ENCODE data around the gene MRPS2.

DNA sequence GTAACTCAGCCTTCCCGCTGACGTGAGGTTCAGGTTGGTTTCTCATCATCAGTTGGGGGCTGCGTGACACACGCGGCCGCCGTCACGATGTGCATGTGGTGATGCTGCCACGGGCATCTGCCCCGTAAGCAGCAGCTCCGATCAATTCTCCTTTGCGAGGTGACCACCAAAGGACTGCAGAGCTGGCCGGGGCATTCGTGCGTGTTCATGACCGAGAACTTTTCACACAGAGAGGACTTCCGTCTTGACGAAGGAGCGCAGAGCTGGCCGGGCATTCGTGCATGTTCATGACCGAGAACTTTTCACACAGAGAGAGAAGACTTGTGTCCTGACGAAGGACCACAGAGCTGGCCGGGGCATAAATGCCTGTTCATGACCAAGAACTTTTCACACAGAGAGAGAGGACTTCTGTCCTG is 16.9 kb downstream of the MRPS2 start:
- TF ChIP-seq RAD21 (IDR thresholded peaks at IDR 0.05) (no peak), YY1 (IDR thresholded peaks at IDR 0.05) (no peak), CTCF (IDR thresholded peaks at IDR 0.05; ENCODE audit: low read depth, low read length, missing input control) (no peak), ATF3 (IDR thresholded peaks at IDR 0.05) (no peak), NR2F2 (IDR thresholded peaks at IDR 0.05) (no peak), REST (IDR thresholded peaks at IDR 0.05) (no peak), GABPA (IDR thresholded peaks at IDR 0.05 in 1 of 2, conservative IDR thresholded peaks at IDR 0.05 in 1 of 2) (no peak), MAX (IDR thresholded peaks at IDR 0.05) (no peak), TAF1 (conservative IDR thresholded peaks at IDR 0.05) (no peak), JUND (IDR thresholded peaks at IDR 0.05) (no peak), SP1 (IDR thresholded peaks at IDR 0.05) (no peak), EGR1 (IDR thresholded peaks at IDR 0.05; ENCODE audit: low read depth in 2 of 2) (no peak), FOXA1 (IDR thresholded peaks at IDR 0.05) (no peak)
- TF ChIP-seq, protein P1, sequence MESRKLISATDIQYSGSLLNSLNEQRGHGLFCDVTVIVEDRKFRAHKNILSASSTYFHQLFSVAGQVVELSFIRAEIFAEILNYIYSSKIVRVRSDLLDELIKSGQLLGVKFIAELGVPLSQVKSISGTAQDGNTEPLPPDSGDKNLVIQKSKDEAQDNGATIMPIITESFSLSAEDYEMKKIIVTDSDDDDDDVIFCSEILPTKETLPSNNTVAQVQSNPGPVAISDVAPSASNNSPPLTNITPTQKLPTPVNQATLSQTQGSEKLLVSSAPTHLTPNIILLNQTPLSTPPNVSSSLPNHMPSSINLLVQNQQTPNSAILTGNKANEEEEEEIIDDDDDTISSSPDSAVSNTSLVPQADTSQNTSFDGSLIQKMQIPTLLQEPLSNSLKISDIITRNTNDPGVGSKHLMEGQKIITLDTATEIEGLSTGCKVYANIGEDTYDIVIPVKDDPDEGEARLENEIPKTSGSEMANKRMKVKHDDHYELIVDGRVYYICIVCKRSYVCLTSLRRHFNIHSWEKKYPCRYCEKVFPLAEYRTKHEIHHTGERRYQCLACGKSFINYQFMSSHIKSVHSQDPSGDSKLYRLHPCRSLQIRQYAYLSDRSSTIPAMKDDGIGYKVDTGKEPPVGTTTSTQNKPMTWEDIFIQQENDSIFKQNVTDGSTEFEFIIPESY (IDR thresholded peaks at IDR 0.05), result no peak

All from liver (tissue), 3 donors.